Measurements from ENCODE around the gene PTPN14.

GRCh38 chr1:214352838-214353237 is 198.6 kb downstream of the PTPN14 start:
- no peak for TF ChIP-seq CTCF (conservative IDR thresholded peaks at IDR 0.05; ENCODE audit: low read depth in 2 of 2)
- TF ChIP-seq JUNB (IDR thresholded peaks at IDR 0.05; ENCODE audit: unreplicated experiment): no peak
- TF ChIP-seq EZH2 (IDR thresholded peaks at IDR 0.05; ENCODE audit: low read depth, unreplicated experiment): no peak
- TF ChIP-seq REST (IDR thresholded peaks at IDR 0.05; ENCODE audit: unreplicated experiment): no peak
- TF ChIP-seq POLR2AphosphoS5 (IDR thresholded peaks at IDR 0.05; ENCODE audit: low read depth): no peak
- TF ChIP-seq EZH2phosphoT487 (IDR thresholded peaks at IDR 0.05; ENCODE audit: unreplicated experiment): no peak

Data from GM23338 (cell line).